HEK293T (cell line): ENCODE data around the gene ETV6.

Experiments used
- BHLHE40 ChIP-seq: fragments of 450-650 bp; IDR thresholded peaks from 2 replicates; pipeline ENCODE4 v1.6.1; 2016; ENCODE audit warnings: mild to moderate bottlenecking, moderate library complexity, borderline replicate concordance
- ELF4 ChIP-seq: fragments of 450-650 bp; IDR thresholded peaks from 2 replicates; pipeline ENCODE4 v1.6.1; 2017; ENCODE audit warnings: antibody characterized with exemption
- FOXA1 ChIP-seq: fragments of 450-650 bp; IDR thresholded peaks from 2 replicates; pipeline ENCODE4 v1.6.1; 2016; ENCODE audit warnings: mild to moderate bottlenecking
- HDGF ChIP-seq: fragments of 450-650 bp; IDR thresholded peaks from 2 replicates; pipeline ENCODE4 v1.6.1; 2017; ENCODE audit warnings: antibody characterized with exemption, borderline replicate concordance
- SUZ12 ChIP-seq: fragments of 450-650 bp; IDR thresholded peaks from 2 replicates; pipeline ENCODE4 v1.6.1; 2016; ENCODE audit warnings: mild to moderate bottlenecking
- TARDBP ChIP-seq: fragments of 450-650 bp; IDR thresholded peaks from 2 replicates; pipeline ENCODE4 v1.6.1; 2016

- no peak for TF ChIP-seq ELF4
- TF ChIP-seq SUZ12, result no peak
- TF ChIP-seq TARDBP, result no peak
- no peak for TF ChIP-seq HDGF
- no peak for TF ChIP-seq BHLHE40
- TF ChIP-seq FOXA1, result no peak
These were observed 292.3 kb downstream of the ETV6 start for GRCh38 chr12:11941606-11942337.
